ENCODE data around the gene CIP2A.
A peak's percentile ranks its signal among the peaks of the same experiment; 100 is the strongest.

Gene CIP2A

DNA sequence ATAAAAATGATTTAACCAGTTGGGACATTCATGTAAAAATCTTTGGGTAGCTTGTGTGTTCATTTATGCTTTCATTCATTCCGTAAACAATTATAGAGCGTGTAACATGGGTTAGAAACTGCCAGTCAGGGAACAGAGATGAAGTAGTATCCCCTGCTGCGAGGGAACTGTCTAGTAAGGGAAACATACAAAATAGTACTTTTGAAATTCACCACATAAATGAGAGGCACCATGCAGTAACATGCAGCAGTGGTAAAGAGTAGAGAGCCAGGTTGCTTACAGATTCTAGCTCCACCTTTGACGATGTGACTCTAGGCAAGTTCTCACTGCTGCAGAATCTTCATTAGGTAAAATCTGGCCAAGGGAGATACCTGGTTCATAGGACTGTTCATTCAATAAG lies 1.2 kb upstream of the CIP2A start:
- H3K27ac Mint-ChIP-seq, result peak overlapping the region; percentile 99
- H3K36me3 Mint-ChIP-seq, result peaks cover 6% of the 10 kb centered on the region
- H3K4me1 Mint-ChIP-seq, result peaks cover 22% of the 10 kb centered on the region
- ATAC-seq, result no peak
- H3K4me3 Mint-ChIP-seq, result peak overlapping the region; percentile 95
- no peak for DNase-seq (ENCODE audit: low spot score in 2 of 2)
- no peaks in the 10 kb centered on the region for H3K9me3 Mint-ChIP-seq

DNA sequence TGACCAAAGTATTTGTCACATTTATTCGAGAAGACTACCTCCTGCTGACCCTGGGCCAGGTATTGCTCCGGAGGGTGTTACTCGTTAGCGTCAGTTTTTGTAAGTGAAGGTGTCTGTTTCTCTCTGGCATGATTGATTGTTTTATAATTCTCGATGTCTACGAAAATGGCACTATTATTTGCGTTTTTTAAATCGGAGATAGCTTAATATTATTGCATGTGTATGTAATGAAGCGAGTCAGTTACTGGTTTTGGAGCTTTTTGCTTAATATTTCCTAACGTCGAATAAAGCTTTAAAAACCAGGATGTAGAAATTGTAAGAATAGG lies 723 bp upstream of the CIP2A start:
- ATAC-seq, result no peak
- peaks cover 11% of the 10 kb centered on the region for H3K36me3 Mint-ChIP-seq
- DNase-seq (ENCODE audit: low spot score in 2 of 2), result no peak
- peak overlapping the region; percentile 95 for H3K4me3 Mint-ChIP-seq
- H3K4me1 Mint-ChIP-seq, result peaks cover 22% of the 10 kb centered on the region
- H3K9me3 Mint-ChIP-seq, result no peaks in the 10 kb centered on the region
- H3K27ac Mint-ChIP-seq, result peak overlapping the region; percentile 99

GRCh38 chr3:108588601-108589000 lies 637 bp downstream of the CIP2A start:
- DNase-seq (ENCODE audit: low spot score in 2 of 2), result no peak
- peak overlapping the region; percentile 99 for H3K27ac Mint-ChIP-seq
- H3K4me3 Mint-ChIP-seq, result peak overlapping the region; percentile 95
- H3K36me3 Mint-ChIP-seq, result peaks cover 14% of the 10 kb centered on the region
- no peak for ATAC-seq
- H3K9me3 Mint-ChIP-seq, result no peaks in the 10 kb centered on the region
- H3K4me1 Mint-ChIP-seq, result peaks cover 22% of the 10 kb centered on the region

- DNase-seq (ENCODE audit: low spot score in 2 of 2), result no peak
- ATAC-seq, result no peak
- Mint-ChIP-seq H3K27ac (no peak overlapping the region), H3K4me3 (no peak overlapping the region), H3K9me3 (peaks cover 2% of the 10 kb centered on the region), H3K4me1 (no peaks in the 10 kb centered on the region), H3K36me3 (peaks cover 80% of the 10 kb centered on the region)
Measured at GRCh38 chr3:108578064-108578463, 11.2 kb downstream of the CIP2A start.

DNA sequence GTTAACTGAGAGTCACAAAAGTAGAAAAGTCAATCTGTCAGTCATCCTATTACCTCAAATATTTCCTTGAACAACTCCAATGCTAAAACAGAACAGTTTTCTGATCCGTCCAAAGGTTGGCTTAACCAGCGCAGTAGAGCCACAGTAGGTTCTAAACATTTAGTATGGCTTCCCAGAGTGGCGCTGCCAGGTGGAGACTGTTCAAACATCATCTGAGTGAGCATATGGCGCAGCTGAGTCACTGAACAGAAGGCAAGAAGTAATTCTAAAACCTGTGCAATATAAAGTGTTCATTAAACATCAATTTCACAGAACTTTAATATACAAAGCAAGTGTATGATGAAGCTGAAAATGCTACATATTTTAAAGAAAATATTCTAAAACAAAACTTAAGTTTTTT lies 19.9 kb downstream of the CIP2A start:
- Mint-ChIP-seq H3K4me3 (no peak overlapping the region), H3K27ac (no peak overlapping the region), H3K36me3 (peaks cover 35% of the 10 kb centered on the region), H3K9me3 (peaks cover 2% of the 10 kb centered on the region), H3K4me1 (no peaks in the 10 kb centered on the region)
- DNase-seq (ENCODE audit: low spot score in 2 of 2), result no peak
- ATAC-seq, result no peak

DNA sequence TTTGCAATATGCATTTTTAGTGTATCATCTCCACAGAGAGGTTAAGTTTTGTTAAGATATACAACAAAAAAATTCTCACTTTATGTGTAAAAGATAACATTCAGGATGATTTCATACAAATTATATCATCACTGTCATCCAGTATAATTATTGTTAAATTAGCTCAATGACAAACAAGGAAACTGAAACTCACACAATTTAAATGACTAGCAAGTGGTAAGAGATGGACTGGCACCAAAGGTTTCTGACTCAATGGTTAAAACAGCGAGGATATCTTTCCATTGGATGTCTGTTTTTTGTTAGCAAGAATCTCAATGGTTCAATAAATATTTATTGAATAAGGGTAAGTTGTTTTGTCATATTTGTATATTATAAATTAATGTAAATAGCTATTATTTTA lies 22.6 kb downstream of the CIP2A start:
- ATAC-seq (peak; percentile 49), DNase-seq (ENCODE audit: low spot score in 2 of 2) (no peak)
- Mint-ChIP-seq H3K4me1 (no peaks in the 10 kb centered on the region), H3K27ac (no peak overlapping the region), H3K4me3 (no peak overlapping the region), H3K36me3 (peaks cover 37% of the 10 kb centered on the region), H3K9me3 (no peaks in the 10 kb centered on the region)

GRCh38 chr3:108565506-108565905 lies 23.7 kb downstream of the CIP2A start:
- no peak overlapping the region for H3K4me3 Mint-ChIP-seq
- no peaks in the 10 kb centered on the region for H3K9me3 Mint-ChIP-seq
- H3K4me1 Mint-ChIP-seq, result no peaks in the 10 kb centered on the region
- no peak for ATAC-seq
- no peak overlapping the region for H3K27ac Mint-ChIP-seq
- DNase-seq (ENCODE audit: low spot score in 2 of 2), result no peak
- peaks cover 48% of the 10 kb centered on the region for H3K36me3 Mint-ChIP-seq

- no peaks in the 10 kb centered on the region for H3K4me1 Mint-ChIP-seq
- no peak overlapping the region for H3K4me3 Mint-ChIP-seq
- peaks cover 53% of the 10 kb centered on the region for H3K36me3 Mint-ChIP-seq
- no peak for ATAC-seq
- H3K27ac Mint-ChIP-seq, result no peak overlapping the region
- DNase-seq (ENCODE audit: low spot score in 2 of 2), result no peak
- H3K9me3 Mint-ChIP-seq, result no peaks in the 10 kb centered on the region
Measured at GRCh38 chr3:108564564-108564963, 24.7 kb downstream of the CIP2A start.

- Mint-ChIP-seq H3K9me3 (no peaks in the 10 kb centered on the region), H3K27ac (no peak overlapping the region), H3K36me3 (peaks cover 57% of the 10 kb centered on the region), H3K4me1 (no peaks in the 10 kb centered on the region), H3K4me3 (no peak overlapping the region)
- DNase-seq (ENCODE audit: low spot score in 2 of 2) (no peak), ATAC-seq (no peak)
Measured at GRCh38 chr3:108562565-108562964, 26.7 kb downstream of the CIP2A start.

GRCh38 chr3:108555966-108556581 lies 33.2 kb downstream of the CIP2A start:
- no peaks in the 10 kb centered on the region for H3K9me3 Mint-ChIP-seq
- peaks cover 7% of the 10 kb centered on the region for H3K4me1 Mint-ChIP-seq
- DNase-seq (ENCODE audit: low spot score in 2 of 2), result no peak
- ATAC-seq, result no peak
- no peak overlapping the region for H3K27ac Mint-ChIP-seq
- H3K4me3 Mint-ChIP-seq, result no peak overlapping the region
- peaks cover 85% of the 10 kb centered on the region for H3K36me3 Mint-ChIP-seq

GRCh38 chr3:108554913-108555571 lies 34.2 kb downstream of the CIP2A start:
- H3K9me3 Mint-ChIP-seq, result no peaks in the 10 kb centered on the region
- no peak for DNase-seq (ENCODE audit: low spot score in 2 of 2)
- peaks cover 7% of the 10 kb centered on the region for H3K4me1 Mint-ChIP-seq
- no peak overlapping the region for H3K4me3 Mint-ChIP-seq
- no peak for ATAC-seq
- H3K36me3 Mint-ChIP-seq, result peaks cover 82% of the 10 kb centered on the region
- H3K27ac Mint-ChIP-seq, result no peak overlapping the region

DNA sequence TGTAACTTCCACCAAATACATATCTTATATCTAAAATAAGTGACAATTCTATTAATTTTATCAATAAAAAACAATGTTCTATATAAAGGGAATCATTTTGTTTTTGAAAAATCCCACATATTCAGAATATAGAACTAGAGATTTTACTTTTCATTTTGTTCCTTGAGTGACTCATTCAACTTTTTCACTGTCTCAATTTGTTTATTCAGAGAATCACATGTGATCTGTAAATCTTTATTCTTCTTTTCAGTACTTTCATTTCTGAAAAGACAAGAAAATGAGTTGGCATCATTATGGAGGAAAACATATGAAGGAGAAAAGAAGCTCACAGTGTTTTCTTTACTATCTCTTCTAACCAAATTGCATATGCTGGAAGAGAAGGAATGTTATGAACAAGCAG lies 35.0 kb downstream of the CIP2A start:
- ATAC-seq, result no peak
- H3K36me3 Mint-ChIP-seq, result peaks cover 83% of the 10 kb centered on the region

DNA sequence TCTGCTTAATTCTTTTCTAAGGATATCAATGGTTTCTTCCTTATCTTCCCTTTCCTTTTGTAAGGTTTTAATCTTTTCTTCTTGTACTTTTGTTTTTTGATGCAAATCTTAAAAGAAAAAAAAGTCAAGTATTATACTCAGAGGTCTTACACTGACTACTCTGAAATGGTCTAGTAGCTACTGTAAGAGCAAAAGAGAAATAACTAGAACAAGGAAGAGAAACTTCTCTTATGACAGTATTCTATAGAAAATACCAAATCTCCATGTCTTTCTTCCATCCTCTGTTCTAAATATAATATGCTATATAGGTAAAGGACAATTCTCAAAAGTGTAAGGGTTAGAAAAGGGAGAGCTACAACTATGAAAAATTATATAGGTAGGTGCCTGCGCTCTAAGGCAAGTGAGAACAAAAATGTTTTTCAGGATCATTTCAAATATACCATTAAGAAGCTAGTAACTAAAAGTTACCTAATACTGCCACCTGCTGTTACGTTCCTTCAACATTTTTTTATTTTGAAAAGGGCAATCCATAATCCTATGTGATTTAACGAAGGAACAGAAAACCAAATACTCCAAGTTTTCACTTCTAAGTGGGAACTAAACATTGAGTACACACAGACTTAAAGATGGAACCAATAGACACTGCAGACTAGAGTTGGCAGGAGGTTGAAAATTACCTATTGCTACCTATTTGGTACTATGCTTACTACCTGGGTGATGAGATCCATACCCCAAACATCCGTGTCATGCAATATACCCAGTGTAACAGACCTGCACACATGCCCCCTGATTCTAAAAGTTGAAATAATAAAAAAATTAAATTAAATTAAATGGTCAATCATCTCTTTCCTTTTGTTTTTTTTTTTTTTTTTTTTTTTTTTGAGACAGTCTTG lies 36.7 kb downstream of the CIP2A start:
- no peak for ATAC-seq
- H3K9me3 Mint-ChIP-seq, result no peaks in the 10 kb centered on the region
- H3K4me3 Mint-ChIP-seq, result no peak overlapping the region
- peaks cover 78% of the 10 kb centered on the region for H3K36me3 Mint-ChIP-seq
- DNase-seq (ENCODE audit: low spot score in 2 of 2), result no peak
- peak overlapping the region; percentile 16 for H3K27ac Mint-ChIP-seq
- H3K4me1 Mint-ChIP-seq, result peaks cover 7% of the 10 kb centered on the region

More for the DNA sequence above, 35.0 kb downstream of the CIP2A start:
- Mint-ChIP-seq H3K9me3 (no peaks in the 10 kb centered on the region), H3K4me3 (no peak overlapping the region), H3K4me1 (peaks cover 7% of the 10 kb centered on the region), H3K27ac (no peak overlapping the region)
- no peak for DNase-seq (ENCODE audit: low spot score in 2 of 2)

- H3K4me3 Mint-ChIP-seq, result no peak overlapping the region
- peaks cover 51% of the 10 kb centered on the region for H3K36me3 Mint-ChIP-seq
- peaks cover 19% of the 10 kb centered on the region for H3K4me1 Mint-ChIP-seq
- DNase-seq (ENCODE audit: low spot score in 2 of 2) (no peak), ATAC-seq (no peak)
- no peak overlapping the region for H3K27ac Mint-ChIP-seq
- no peaks in the 10 kb centered on the region for H3K9me3 Mint-ChIP-seq
Measured at GRCh38 chr3:108548886-108549285, 40.4 kb downstream of the CIP2A start.

DNA sequence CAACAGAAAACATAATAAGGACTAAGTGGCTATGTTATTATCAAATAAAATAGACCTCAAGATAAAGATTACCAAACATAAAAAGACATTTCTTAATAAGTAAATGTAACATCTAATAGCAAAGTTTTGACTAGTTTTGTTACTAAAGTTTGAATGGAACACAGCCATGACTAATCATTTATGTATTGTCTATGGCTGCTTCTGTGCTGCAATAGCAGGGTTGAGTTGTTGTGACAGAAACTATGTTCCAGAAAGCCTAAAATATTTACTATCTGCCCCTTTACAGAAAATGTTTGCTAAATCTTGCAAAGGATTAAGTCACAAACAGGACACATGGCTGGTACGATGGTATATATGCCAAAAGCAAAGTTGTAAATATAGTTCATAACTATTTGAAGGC lies 40.9 kb downstream of the CIP2A start:
- Mint-ChIP-seq H3K4me1 (peaks cover 19% of the 10 kb centered on the region), H3K9me3 (no peaks in the 10 kb centered on the region), H3K27ac (no peak overlapping the region), H3K4me3 (no peak overlapping the region), H3K36me3 (peaks cover 51% of the 10 kb centered on the region)
- ATAC-seq (no peak), DNase-seq (ENCODE audit: low spot score in 2 of 2) (no peak)

DNA sequence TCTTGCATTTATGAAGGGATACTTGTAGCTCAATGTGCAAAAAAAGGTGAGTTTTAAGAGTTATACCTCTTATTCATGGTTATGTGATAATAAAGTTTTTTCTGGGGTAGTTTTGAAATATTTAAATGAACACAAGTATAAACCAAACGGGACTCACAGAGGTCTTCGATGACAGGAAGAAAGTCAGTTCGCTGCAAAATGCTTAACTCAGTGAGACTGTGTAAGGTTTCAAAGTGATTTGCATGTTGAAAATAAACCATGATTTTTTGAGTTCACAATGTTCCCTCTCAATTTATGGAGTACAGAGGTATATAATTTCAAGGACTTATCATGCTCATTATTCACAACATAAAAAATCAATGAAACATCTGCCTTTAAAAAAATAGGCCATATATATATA lies 42.5 kb downstream of the CIP2A start:
- peaks cover 12% of the 10 kb centered on the region for H3K4me1 Mint-ChIP-seq
- DNase-seq (ENCODE audit: low spot score in 2 of 2) (no peak), ATAC-seq (no peak)
- peak overlapping the region; percentile 34 for H3K4me3 Mint-ChIP-seq
- H3K27ac Mint-ChIP-seq, result no peak overlapping the region
- peaks cover 35% of the 10 kb centered on the region for H3K36me3 Mint-ChIP-seq
- H3K9me3 Mint-ChIP-seq, result no peaks in the 10 kb centered on the region

All from stimulated activated effector memory CD8-positive, alpha-beta T cell treated with anti-CD3 and anti-CD28 coated beads, Interleukin-12 subunit alpha, Interleukin-12 subunit beta, amount 100 ng/mL, for 72 hours (primary cell).